ENCODE data around the gene ANKRD6. TPM values are rescaled to one million over a fixed set of nuclear protein-coding genes. Genes with fewer than 3 reads are reported as not detected.

The ANKRD6 gene
- total RNA-seq, 1 experiment from 2014 or later = 20.5 TPM

- H3K4me3 Mint-ChIP-seq (ENCODE audit: unreplicated experiment) = no peak overlapping the region
- peaks cover 13% of the 10 kb centered on the region for H3K27me3 Mint-ChIP-seq (ENCODE audit: insufficient read depth, unreplicated experiment)
Observed at GRCh38 chr6:89430201-89430962, 2.6 kb upstream of the ANKRD6 start.

GRCh38 chr6:89433252-89434149 lies 549 bp downstream of the ANKRD6 start:
- intact Hi-C loops (cut with micrococcal nuclease; ENCODE audit: unreplicated experiment) = loop anchor here (1.0 to 5.0 kb wide), 2 partner anchors 56 to 177 kb away; no protein-coding TSS in a partner anchor
- no peaks in the 10 kb centered on the region for H3K36me3 Mint-ChIP-seq (ENCODE audit: insufficient read depth, unreplicated experiment)
- Histone ChIP-seq H3K27me3 (replicated peaks; ENCODE audit: control insufficient read depth, insufficient read depth, low read length) (no peaks in the 10 kb centered on the region), H3K9me3 (no peaks in the 10 kb centered on the region), H3K4me3 (ENCODE audit: low read depth, low read length) (peak overlapping the region; percentile 59), H3K36me3 (ENCODE audit: control insufficient read depth, insufficient read depth, low read length) (no peaks in the 10 kb centered on the region), H3K4me1 (peaks cover 7% of the 10 kb centered on the region; the same call in 1 of the 2 replicates)
- DNase-seq = no peak
- H3K4me3 Mint-ChIP-seq (ENCODE audit: unreplicated experiment) = peak overlapping the region; percentile 65
- no peaks in the 10 kb centered on the region for H3K9me3 Mint-ChIP-seq (ENCODE audit: unreplicated experiment)
- ChIA-PET POLR2A (no interaction called here), CTCF (interaction anchor here (1.0 to 1.3 kb wide), 3 partner anchors 165 to 178 kb away, joined by 3 to 14 read pairs (median 3); no protein-coding TSS in a partner anchor)
- BruUV-seq (replicated peaks) = no TSS peak
- TF ChIP-seq CTCF (IDR thresholded peaks at IDR 0.05; ENCODE audit: insufficient read depth in 1 of 2, low read depth in 1 of 2, low read length in 1 of 2, severe bottlenecking in 1 of 2, unreplicated experiment in 1 of 2) = no peak
- H3K27ac Mint-ChIP-seq (ENCODE audit: unreplicated experiment) = no peak overlapping the region
- peaks cover 6% of the 10 kb centered on the region for H3K4me1 Mint-ChIP-seq (ENCODE audit: low read depth, unreplicated experiment)
- H3K27me3 Mint-ChIP-seq (ENCODE audit: insufficient read depth, unreplicated experiment) = peaks cover 8% of the 10 kb centered on the region

More at GRCh38 chr6:89430201-89430962, 2.6 kb upstream of the ANKRD6 start:
- no peaks in the 10 kb centered on the region for H3K27me3 ChIP-seq (replicated peaks; ENCODE audit: control insufficient read depth, insufficient read depth, low read length)
- H3K36me3 ChIP-seq (ENCODE audit: control insufficient read depth, insufficient read depth, low read length) = no peaks in the 10 kb centered on the region
- no peak overlapping the region for H3K4me3 ChIP-seq (ENCODE audit: low read depth, low read length)
- DNase-seq = no peak
- TF ChIP-seq CTCF (IDR thresholded peaks at IDR 0.05; ENCODE audit: insufficient read depth in 1 of 2, low read depth in 1 of 2, low read length in 1 of 2, severe bottlenecking in 1 of 2, unreplicated experiment in 1 of 2) = no peak
- ChIA-PET POLR2A (no interaction called here), CTCF (interaction anchor here (1.3 kb wide), 1 partner anchor 168 kb away, joined by 4 read pairs; no protein-coding TSS in a partner anchor)
- no TSS peak for BruUV-seq (replicated peaks)
- Mint-ChIP-seq H3K36me3 (ENCODE audit: insufficient read depth, unreplicated experiment) (no peaks in the 10 kb centered on the region), H3K27ac (ENCODE audit: unreplicated experiment) (no peak overlapping the region), H3K9me3 (ENCODE audit: unreplicated experiment) (no peaks in the 10 kb centered on the region), H3K4me1 (ENCODE audit: low read depth, unreplicated experiment) (peaks cover 6% of the 10 kb centered on the region)
- intact Hi-C loops (cut with micrococcal nuclease; ENCODE audit: unreplicated experiment) = loop anchor here (5.0 kb wide), 1 partner anchor 53 kb away; no protein-coding TSS in a partner anchor
- no peaks in the 10 kb centered on the region for H3K4me1 ChIP-seq
- H3K9me3 ChIP-seq = no peaks in the 10 kb centered on the region

GRCh38 chr6:89434150-89434499 lies 1.2 kb downstream of the ANKRD6 start:
- peaks cover 5% of the 10 kb centered on the region for H3K27me3 Mint-ChIP-seq (ENCODE audit: insufficient read depth, unreplicated experiment)
- Histone ChIP-seq H3K36me3 (ENCODE audit: control insufficient read depth, insufficient read depth, low read length) (no peaks in the 10 kb centered on the region), H3K4me3 (ENCODE audit: low read depth, low read length) (no peak overlapping the region), H3K9me3 (no peaks in the 10 kb centered on the region), H3K27me3 (replicated peaks; ENCODE audit: control insufficient read depth, insufficient read depth, low read length) (no peaks in the 10 kb centered on the region), H3K4me1 (peaks cover 7% of the 10 kb centered on the region; the same call in 1 of the 2 replicates)
- H3K27ac Mint-ChIP-seq (ENCODE audit: unreplicated experiment) = peak overlapping the region; percentile 51
- H3K4me1 Mint-ChIP-seq (ENCODE audit: low read depth, unreplicated experiment) = peaks cover 6% of the 10 kb centered on the region
- no peak for DNase-seq
- ChIA-PET CTCF (interaction anchor here (0.6 kb wide), 1 partner anchor 91 kb away, joined by 3 read pairs; no protein-coding TSS in a partner anchor), POLR2A (no interaction called here)
- intact Hi-C loops (cut with micrococcal nuclease; ENCODE audit: unreplicated experiment) = loop anchor here (5.0 kb wide), 1 partner anchor 57 kb away; no protein-coding TSS in a partner anchor
- no peaks in the 10 kb centered on the region for H3K9me3 Mint-ChIP-seq (ENCODE audit: unreplicated experiment)
- TSS peak; percentile 19 for BruUV-seq (replicated peaks)
- no peak for TF ChIP-seq CTCF (IDR thresholded peaks at IDR 0.05; ENCODE audit: insufficient read depth in 1 of 2, low read depth in 1 of 2, low read length in 1 of 2, severe bottlenecking in 1 of 2, unreplicated experiment in 1 of 2)
- H3K36me3 Mint-ChIP-seq (ENCODE audit: insufficient read depth, unreplicated experiment) = no peaks in the 10 kb centered on the region
- H3K4me3 Mint-ChIP-seq (ENCODE audit: unreplicated experiment) = peak overlapping the region; percentile 65

All from Caco-2 (cell line).